ENCODE measurements around the gene CHRD.

- TF ChIP-seq CTCF (IDR thresholded peaks at IDR 0.05; ENCODE audit: borderline replicate concordance, extremely low read depth, low read length, poor library complexity, severe bottlenecking), result no peak
- TF ChIP-seq EZH2 (IDR thresholded peaks at IDR 0.05; ENCODE audit: borderline replicate concordance, low read depth, low read length, severe bottlenecking), result no peak
Observed at GRCh38 chr3:184351511-184352148, 28.2 kb upstream of the CHRD start.
